HepG2 (cell line): ENCODE results near the gene MRPS17. TPM values are rescaled to one million over a fixed set of nuclear protein-coding genes. Genes with fewer than 3 reads are reported as not detected.
A peak's percentile ranks its signal among the peaks of the same experiment; 100 is the strongest.

Source experiments
- ARNT2 ChIP-seq: sonication (generic); formaldehyde crosslinking; IDR thresholded peaks from 2 replicates; pipeline ENCODE4 v1.8.0; 2022; ENCODE audit warnings: mild to moderate bottlenecking, low read depth, missing genetic modification reagents, moderate library complexity
- HDAC1 ChIP-seq: sonication (generic); formaldehyde crosslinking; IDR thresholded peaks from 2 replicates; pipeline ENCODE4 v1.5.1; 2020; ENCODE audit warnings: mild to moderate bottlenecking, missing genetic modification reagents
- HDAC2 ChIP-seq: sonication (generic); formaldehyde crosslinking; IDR thresholded peaks from 2 replicates; pipeline ENCODE4 v1.4.0; 2020; ENCODE audit warnings: missing genetic modification reagents
- MYC ChIP-seq: sonication (generic); formaldehyde crosslinking; IDR thresholded peaks from 2 replicates; pipeline ENCODE4 v1.9.0; 2021; ENCODE audit warnings: missing genetic modification reagents, borderline replicate concordance
- RAD21 ChIP-seq: fragments of 450-650 bp; formaldehyde crosslinking; IDR thresholded peaks from 2 replicates; pipeline ENCODE4 v1.5.0; 2020; ENCODE audit warnings: mild to moderate bottlenecking
- ZBTB3 ChIP-seq: sonication (generic); formaldehyde crosslinking; IDR thresholded peaks from 2 replicates; pipeline ENCODE4 v1.4.0; 2020; ENCODE audit warnings: low read depth, mild to moderate bottlenecking, moderate library complexity, missing genetic modification reagents, borderline replicate concordance
- ZNF678 ChIP-seq: sonication (generic); formaldehyde crosslinking; IDR thresholded peaks from 2 replicates; pipeline ENCODE4 v1.4.0; 2020; ENCODE audit warnings: mild to moderate bottlenecking, missing genetic modification reagents
- ZNF883 ChIP-seq: sonication (generic); formaldehyde crosslinking; IDR thresholded peaks from 2 replicates; pipeline ENCODE4 v1.5.1; 2020; ENCODE audit warnings: mild to moderate bottlenecking, missing genetic modification reagents; ENCODE audit errors: not compliant biosample characterization
- ZSCAN9 ChIP-seq: IDR thresholded peaks from 2 replicates; pipeline ENCODE4 v1.6.1; 2016; ENCODE audit warnings: borderline replicate concordance
- polyA plus RNA-seq, 8 experiments: library from polyadenylated mRNA; depleted of rRNA in 3 of 8; stranded (reverse) in 7 of 8; unstranded in 1 of 8; fragments of >200 nt; fragmentation: Illumina TruSeq in 4 of 8; extraction: Trizol in 4 of 8; gene quantifications; 2 replicates each; pipeline versions ENCODE4 v1.2.1 to v1.2.3, GENCODE V29; 2011 to 2016; ENCODE audit warnings: low read depth in 4 of 8, missing spikeins in 1 of 8, mixed read lengths in 1 of 8; ENCODE audit not compliant: insufficient read depth in 1 of 8
- total RNA-seq, 5 experiments: library from RNA; depleted of rRNA; stranded (reverse); fragments of >200 nt; fragmentation: Illumina TruSeq; extraction: Trizol; gene quantifications; 2 replicates each; pipeline ENCODE4 v1.2.3, GENCODE V29; 2016; ENCODE audit warnings: low read depth in 1 of 5
- TF ChIP-seq, protein P1 (sequence below): sonication (generic); formaldehyde crosslinking; IDR thresholded peaks from 2 replicates; pipeline ENCODE4 v1.4.0; 2020; ENCODE audit warnings: missing genetic modification reagents, mild to moderate bottlenecking, borderline replicate concordance
- TF ChIP-seq, protein P2 (sequence below): sonication (generic); formaldehyde crosslinking; IDR thresholded peaks from 2 replicates; pipeline ENCODE4 v1.8.1; 2023; ENCODE audit warnings: mild to moderate bottlenecking, moderate library complexity, missing genetic modification reagents
- TF ChIP-seq, protein P3 (sequence below): sonication (generic); formaldehyde crosslinking; IDR thresholded peaks from 2 replicates; pipeline ENCODE4 v1.4.0; 2020; ENCODE audit warnings: mild to moderate bottlenecking, missing genetic modification reagents
- TF ChIP-seq, protein P4 (sequence below): sonication (generic); formaldehyde crosslinking; IDR thresholded peaks from 2 replicates; pipeline ENCODE4 v1.4.0; 2020; ENCODE audit warnings: missing genetic modification reagents
- TF ChIP-seq, protein P5 (sequence below): sonication (generic); formaldehyde crosslinking; IDR thresholded peaks from 2 replicates; pipeline ENCODE4 v1.8.0; 2022; ENCODE audit warnings: missing genetic modification reagents, mild to moderate bottlenecking, borderline replicate concordance
- TF ChIP-seq, protein P6 (sequence below): sonication (generic); formaldehyde crosslinking; IDR thresholded peaks from 2 replicates; pipeline ENCODE4 v1.5.0; 2020; ENCODE audit warnings: missing genetic modification reagents
- TF ChIP-seq, protein P7 (sequence below): sonication (generic); formaldehyde crosslinking; IDR thresholded peaks from 2 replicates; pipeline ENCODE4 v1.4.0; 2020; ENCODE audit warnings: missing genetic modification reagents

Gene MRPS17
- total and polyA plus RNA-seq, 2 of the 13 experiments (the other 11 are each of a cell fraction or from before 2014, with no cell fraction given) = 14.9 to 31.3 TPM

DNA sequence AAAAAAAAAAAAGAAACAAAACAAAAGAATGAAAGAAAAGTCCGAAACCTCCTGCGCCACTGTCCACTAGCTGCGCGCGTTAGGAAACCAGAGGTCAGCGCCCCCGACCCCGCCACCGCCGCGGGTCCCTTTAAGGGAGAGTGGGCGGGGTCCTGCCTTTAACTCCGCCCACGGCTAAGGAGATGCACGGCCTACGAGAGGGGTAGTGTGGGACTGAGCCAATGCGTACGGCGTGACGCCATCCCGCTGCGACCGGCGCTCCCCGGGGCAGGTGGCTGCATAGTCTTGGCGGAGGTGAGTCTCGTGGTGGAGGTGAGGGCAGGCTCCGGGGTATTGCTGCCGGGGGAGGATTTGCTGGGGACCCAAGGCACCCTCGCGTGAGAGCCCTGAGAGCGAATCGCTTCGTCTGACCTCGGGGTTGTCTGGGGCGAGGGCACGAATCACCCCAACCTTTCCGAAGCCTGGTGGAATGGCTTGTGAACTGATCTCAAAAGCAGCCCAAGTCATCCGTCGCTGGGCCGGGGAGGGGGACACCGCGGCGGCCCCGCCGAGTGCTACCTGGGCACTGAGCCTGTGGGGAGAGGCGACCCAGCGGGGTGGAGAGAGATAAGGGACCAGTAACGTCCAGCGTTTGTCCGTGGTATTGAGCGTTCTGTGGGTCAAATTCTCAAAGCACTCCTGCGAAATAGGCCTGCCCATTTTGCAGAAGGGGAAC, at the start of gene MRPS17 (continued):
- TF ChIP-seq, protein P1, sequence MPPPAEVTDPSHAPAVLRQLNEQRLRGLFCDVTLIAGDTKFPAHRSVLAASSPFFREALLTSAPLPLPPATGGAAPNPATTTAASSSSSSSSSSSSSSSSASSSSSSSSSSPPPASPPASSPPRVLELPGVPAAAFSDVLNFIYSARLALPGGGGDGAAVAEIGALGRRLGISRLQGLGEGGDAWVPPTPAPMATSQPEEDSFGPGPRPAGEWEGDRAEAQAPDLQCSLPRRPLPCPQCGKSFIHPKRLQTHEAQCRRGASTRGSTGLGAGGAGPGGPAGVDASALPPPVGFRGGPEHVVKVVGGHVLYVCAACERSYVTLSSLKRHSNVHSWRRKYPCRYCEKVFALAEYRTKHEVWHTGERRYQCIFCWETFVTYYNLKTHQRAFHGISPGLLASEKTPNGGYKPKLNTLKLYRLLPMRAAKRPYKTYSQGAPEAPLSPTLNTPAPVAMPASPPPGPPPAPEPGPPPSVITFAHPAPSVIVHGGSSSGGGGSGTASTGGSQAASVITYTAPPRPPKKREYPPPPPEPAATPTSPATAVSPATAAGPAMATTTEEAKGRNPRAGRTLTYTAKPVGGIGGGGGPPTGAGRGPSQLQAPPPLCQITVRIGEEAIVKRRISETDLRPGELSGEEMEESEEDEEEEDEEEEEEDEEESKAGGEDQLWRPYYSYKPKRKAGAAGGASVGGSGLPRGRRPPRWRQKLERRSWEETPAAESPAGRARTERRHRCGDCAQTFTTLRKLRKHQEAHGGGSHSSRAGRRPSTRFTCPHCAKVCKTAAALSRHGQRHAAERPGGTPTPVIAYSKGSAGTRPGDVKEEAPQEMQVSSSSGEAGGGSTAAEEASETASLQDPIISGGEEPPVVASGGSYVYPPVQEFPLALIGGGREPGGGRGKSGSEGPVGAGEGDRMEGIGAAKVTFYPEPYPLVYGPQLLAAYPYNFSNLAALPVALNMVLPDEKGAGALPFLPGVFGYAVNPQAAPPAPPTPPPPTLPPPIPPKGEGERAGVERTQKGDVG (CRISPR knock-in tag) = no peak
- TF ChIP-seq, protein P2, sequence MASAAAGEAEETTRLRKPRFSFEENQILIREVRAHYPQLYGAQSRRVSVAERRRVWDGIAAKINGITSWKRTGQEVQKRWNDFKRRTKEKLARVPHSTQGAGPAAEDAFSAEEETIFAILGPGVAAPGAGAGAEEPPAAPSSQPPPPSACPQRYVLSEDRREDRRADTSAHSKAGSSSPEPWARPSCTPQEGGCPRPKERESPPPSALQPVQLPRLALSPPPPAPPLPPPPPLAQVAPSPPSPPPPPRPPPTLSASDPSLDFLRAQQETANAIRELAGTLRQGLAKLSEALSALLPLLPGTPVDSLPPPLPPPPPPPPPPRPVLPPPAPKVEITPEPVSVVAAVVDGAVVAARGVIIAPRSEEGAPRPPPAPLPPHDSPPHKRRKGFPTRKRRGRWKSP (CRISPR knock-in tag) = no peak
- TF ChIP-seq RAD21 (CRISPR knock-in tag) = peak; percentile 37; the same call in 1 of the 2 replicates
- TF ChIP-seq, protein P3, sequence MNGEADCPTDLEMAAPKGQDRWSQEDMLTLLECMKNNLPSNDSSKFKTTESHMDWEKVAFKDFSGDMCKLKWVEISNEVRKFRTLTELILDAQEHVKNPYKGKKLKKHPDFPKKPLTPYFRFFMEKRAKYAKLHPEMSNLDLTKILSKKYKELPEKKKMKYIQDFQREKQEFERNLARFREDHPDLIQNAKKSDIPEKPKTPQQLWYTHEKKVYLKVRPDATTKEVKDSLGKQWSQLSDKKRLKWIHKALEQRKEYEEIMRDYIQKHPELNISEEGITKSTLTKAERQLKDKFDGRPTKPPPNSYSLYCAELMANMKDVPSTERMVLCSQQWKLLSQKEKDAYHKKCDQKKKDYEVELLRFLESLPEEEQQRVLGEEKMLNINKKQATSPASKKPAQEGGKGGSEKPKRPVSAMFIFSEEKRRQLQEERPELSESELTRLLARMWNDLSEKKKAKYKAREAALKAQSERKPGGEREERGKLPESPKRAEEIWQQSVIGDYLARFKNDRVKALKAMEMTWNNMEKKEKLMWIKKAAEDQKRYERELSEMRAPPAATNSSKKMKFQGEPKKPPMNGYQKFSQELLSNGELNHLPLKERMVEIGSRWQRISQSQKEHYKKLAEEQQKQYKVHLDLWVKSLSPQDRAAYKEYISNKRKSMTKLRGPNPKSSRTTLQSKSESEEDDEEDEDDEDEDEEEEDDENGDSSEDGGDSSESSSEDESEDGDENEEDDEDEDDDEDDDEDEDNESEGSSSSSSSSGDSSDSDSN (CRISPR knock-in tag) = peak; percentile 80
- 0 out of 2 replicates have a peak, but pooled peaks have one; percentile 35 for TF ChIP-seq ARNT2 (CRISPR knock-in tag)
- TF ChIP-seq ZNF883 (CRISPR knock-in tag) = no peak
- TF ChIP-seq ZNF678 = 0 out of 2 replicates have a peak, but pooled peaks have one; percentile 62
- peak; percentile 96 for TF ChIP-seq HDAC1 (CRISPR knock-in tag)
- TF ChIP-seq ZSCAN9 (CRISPR knock-in tag) = peak; percentile 36; the same call in 1 of the 2 replicates
- TF ChIP-seq, protein P4, sequence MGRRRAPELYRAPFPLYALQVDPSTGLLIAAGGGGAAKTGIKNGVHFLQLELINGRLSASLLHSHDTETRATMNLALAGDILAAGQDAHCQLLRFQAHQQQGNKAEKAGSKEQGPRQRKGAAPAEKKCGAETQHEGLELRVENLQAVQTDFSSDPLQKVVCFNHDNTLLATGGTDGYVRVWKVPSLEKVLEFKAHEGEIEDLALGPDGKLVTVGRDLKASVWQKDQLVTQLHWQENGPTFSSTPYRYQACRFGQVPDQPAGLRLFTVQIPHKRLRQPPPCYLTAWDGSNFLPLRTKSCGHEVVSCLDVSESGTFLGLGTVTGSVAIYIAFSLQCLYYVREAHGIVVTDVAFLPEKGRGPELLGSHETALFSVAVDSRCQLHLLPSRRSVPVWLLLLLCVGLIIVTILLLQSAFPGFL (CRISPR knock-in tag) = no peak
- TF ChIP-seq, protein P5, sequence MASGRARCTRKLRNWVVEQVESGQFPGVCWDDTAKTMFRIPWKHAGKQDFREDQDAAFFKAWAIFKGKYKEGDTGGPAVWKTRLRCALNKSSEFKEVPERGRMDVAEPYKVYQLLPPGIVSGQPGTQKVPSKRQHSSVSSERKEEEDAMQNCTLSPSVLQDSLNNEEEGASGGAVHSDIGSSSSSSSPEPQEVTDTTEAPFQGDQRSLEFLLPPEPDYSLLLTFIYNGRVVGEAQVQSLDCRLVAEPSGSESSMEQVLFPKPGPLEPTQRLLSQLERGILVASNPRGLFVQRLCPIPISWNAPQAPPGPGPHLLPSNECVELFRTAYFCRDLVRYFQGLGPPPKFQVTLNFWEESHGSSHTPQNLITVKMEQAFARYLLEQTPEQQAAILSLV = peak; percentile 85
- peak; percentile 59; the same call in 1 of the 2 replicates for TF ChIP-seq ZBTB3 (CRISPR knock-in tag)
- TF ChIP-seq MYC (CRISPR knock-in tag) = peak; percentile 98
- TF ChIP-seq, protein P6, sequence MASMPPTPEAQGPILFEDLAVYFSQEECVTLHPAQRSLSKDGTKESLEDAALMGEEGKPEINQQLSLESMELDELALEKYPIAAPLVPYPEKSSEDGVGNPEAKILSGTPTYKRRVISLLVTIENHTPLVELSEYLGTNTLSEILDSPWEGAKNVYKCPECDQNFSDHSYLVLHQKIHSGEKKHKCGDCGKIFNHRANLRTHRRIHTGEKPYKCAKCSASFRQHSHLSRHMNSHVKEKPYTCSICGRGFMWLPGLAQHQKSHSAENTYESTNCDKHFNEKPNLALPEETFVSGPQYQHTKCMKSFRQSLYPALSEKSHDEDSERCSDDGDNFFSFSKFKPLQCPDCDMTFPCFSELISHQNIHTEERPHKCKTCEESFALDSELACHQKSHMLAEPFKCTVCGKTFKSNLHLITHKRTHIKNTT (CRISPR knock-in tag) = no peak
- peak; percentile 63; the same call in 1 of the 2 replicates for TF ChIP-seq HDAC2 (CRISPR knock-in tag)
- TF ChIP-seq, protein P7, sequence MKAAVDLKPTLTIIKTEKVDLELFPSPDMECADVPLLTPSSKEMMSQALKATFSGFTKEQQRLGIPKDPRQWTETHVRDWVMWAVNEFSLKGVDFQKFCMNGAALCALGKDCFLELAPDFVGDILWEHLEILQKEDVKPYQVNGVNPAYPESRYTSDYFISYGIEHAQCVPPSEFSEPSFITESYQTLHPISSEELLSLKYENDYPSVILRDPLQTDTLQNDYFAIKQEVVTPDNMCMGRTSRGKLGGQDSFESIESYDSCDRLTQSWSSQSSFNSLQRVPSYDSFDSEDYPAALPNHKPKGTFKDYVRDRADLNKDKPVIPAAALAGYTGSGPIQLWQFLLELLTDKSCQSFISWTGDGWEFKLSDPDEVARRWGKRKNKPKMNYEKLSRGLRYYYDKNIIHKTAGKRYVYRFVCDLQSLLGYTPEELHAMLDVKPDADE = no peak
